Gastrocnemius medialis (tissue), 4 donors: ENCODE measurements around the gene LCLAT1. TPM values are rescaled to one million over a fixed set of nuclear protein-coding genes. Genes with fewer than 3 reads are reported as not detected.

Experiments
- ATAC-seq, 2 donors: fragments of 150-250 bp; one replicate each; pipeline ENCODE4 v1.9.1; 2016
- DNase-seq, 2 donors: peaks; one replicate each; pipeline ENCODE4 v3.0.0-alpha.2; 2019
- H3K27ac ChIP-seq, 4 donors: fragments of 200-600 bp; sonication (generic); 1 replicate in 1 of 4; 2 replicates in 3 of 4; pipeline ENCODE4 v1.5.1; 2016 to 2018; ENCODE audit warnings: mild to moderate bottlenecking in 2 of 4, moderate library complexity in 1 of 4
- H3K27me3 ChIP-seq, 3 donors: fragments of 200-600 bp; sonication (generic) in 2 of 3; 1 replicate in 1 of 3; 2 replicates in 2 of 3; pipeline versions ENCODE4 v1.5.1 to v1.6.0; 2016 to 2019; ENCODE audit warnings: mild to moderate bottlenecking in 1 of 3, moderate library complexity in 1 of 3
- H3K36me3 ChIP-seq, 2 donors: fragments of 200-600 bp; sonication (generic) in 1 of 2; one replicate each; pipeline ENCODE4 v1.5.1; 2017 to 2018
- H3K4me1 ChIP-seq, 2 donors: fragments of 200-600 bp; sonication (generic) in 1 of 2; one replicate each; pipeline ENCODE4 v1.5.1; 2016 to 2017; ENCODE audit warnings: mild to moderate bottlenecking in 2 of 2
- H3K4me3 ChIP-seq, 4 donors: fragments of 200-600 bp; sonication (generic) in 3 of 4; 1 replicate in 1 of 4; 2 replicates in 3 of 4; pipeline ENCODE4 v1.5.1; 2016 to 2019; ENCODE audit warnings: mild to moderate bottlenecking in 2 of 4
- H3K9me3 ChIP-seq, 3 donors: fragments of 200-600 bp; sonication (generic) in 2 of 3; 1 replicate in 1 of 3; 2 replicates in 2 of 3; pipeline ENCODE4 v1.5.1; 2016 to 2019
- POLR2A ChIP-seq, 2 donors: fragments of 450-650 bp; IDR thresholded peaks; one replicate each; pipeline ENCODE4 v1.6.1; 2017; ENCODE audit warnings: antibody characterized with exemption in 2 of 2, mild to moderate bottlenecking in 2 of 2, moderate library complexity in 2 of 2
- in situ Hi-C, 4 donors: fragments of 200-750 bp; cut with MboI; loops; one replicate each; pipeline versions ENCODE4 v1.15.0 to v1.8.0; 2017; ENCODE audit warnings: low sequenced_read_pairs in 4 of 4
- intact Hi-C: fragments of 100-400 bp; cut with DNase I; formaldehyde crosslinking; loops from one replicate; pipeline ENCODE4 v1.15.1; 2023; ENCODE audit warnings: low total_unique reads
- total RNA-seq, 4 donors: library from RNA; depleted of rRNA; stranded (reverse); fragments of >200 nt; gene quantifications; one replicate each; pipeline versions ENCODE4 v1.1.0 to v1.2.3, GENCODE V29; 2016
- TF ChIP-seq, protein P1 (sequence below), 5 experiments: fragments of 450-650 bp in 3 of 5; fragments of 200-600 bp in 2 of 5; sonication (generic) in 2 of 5; IDR thresholded peaks in 4 of 5; conservative IDR thresholded peaks in 1 of 5; 1 replicate in 4 of 5; 2 replicates in 1 of 5; pipeline ENCODE4 v1.5.1; 2016 to 2019; ENCODE audit warnings: antibody characterized with exemption in 5 of 5, mild to moderate bottlenecking in 3 of 5, moderate library complexity in 3 of 5

Gene LCLAT1
- total RNA-seq, 4 donors from 2014 or later, result 4.3 to 14.5 (median 11.3) TPM

DNA sequence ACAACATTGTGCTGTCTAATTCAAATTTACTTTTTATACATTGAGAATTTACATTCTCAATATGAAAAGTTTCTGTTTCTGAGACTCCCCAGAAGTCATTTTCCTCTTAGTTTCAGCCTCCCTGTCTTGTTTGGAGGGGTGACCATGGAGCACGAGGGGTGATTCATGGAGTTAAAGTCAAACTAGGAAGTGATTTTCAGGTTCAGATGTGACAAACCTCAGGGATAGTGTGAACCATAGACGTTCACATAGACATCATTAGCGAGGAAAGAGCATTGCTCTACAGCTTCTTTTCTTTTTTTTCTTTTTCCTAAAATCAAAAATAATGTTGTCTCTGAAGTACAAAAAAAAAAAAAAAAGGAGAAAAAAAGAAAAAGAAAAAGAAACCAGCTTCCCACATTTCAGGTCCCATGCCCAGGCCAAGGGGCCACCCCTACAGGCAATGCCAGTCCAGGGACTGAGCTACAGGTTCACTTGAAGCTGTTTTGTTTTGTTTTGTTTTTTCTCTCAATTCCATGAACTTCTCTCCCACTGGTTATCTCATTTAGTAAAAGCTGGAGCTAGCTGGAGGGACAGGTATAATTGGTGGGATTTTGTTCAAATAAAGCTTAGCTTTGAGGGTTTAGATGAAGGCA is 18.1 kb upstream of the LCLAT1 start:
- intact Hi-C loops (no loop called here), in situ Hi-C loops (no loop called here)
- ATAC-seq (no peak), DNase-seq (no peak)
- Histone ChIP-seq H3K27ac (no peak overlapping the region), H3K4me1 (no peaks in the 10 kb centered on the region), H3K27me3 (no peaks in the 10 kb centered on the region), H3K36me3 (no peaks in the 10 kb centered on the region), H3K9me3 (no peaks in the 10 kb centered on the region), H3K4me3 (no peak overlapping the region)
- TF ChIP-seq, protein P1, sequence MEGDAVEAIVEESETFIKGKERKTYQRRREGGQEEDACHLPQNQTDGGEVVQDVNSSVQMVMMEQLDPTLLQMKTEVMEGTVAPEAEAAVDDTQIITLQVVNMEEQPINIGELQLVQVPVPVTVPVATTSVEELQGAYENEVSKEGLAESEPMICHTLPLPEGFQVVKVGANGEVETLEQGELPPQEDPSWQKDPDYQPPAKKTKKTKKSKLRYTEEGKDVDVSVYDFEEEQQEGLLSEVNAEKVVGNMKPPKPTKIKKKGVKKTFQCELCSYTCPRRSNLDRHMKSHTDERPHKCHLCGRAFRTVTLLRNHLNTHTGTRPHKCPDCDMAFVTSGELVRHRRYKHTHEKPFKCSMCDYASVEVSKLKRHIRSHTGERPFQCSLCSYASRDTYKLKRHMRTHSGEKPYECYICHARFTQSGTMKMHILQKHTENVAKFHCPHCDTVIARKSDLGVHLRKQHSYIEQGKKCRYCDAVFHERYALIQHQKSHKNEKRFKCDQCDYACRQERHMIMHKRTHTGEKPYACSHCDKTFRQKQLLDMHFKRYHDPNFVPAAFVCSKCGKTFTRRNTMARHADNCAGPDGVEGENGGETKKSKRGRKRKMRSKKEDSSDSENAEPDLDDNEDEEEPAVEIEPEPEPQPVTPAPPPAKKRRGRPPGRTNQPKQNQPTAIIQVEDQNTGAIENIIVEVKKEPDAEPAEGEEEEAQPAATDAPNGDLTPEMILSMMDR (IDR thresholded peaks at IDR 0.05 in 4 of 5, conservative IDR thresholded peaks at IDR 0.05 in 1 of 5), result no peak
- TF ChIP-seq POLR2A (IDR thresholded peaks at IDR 0.05), result no peak

DNA sequence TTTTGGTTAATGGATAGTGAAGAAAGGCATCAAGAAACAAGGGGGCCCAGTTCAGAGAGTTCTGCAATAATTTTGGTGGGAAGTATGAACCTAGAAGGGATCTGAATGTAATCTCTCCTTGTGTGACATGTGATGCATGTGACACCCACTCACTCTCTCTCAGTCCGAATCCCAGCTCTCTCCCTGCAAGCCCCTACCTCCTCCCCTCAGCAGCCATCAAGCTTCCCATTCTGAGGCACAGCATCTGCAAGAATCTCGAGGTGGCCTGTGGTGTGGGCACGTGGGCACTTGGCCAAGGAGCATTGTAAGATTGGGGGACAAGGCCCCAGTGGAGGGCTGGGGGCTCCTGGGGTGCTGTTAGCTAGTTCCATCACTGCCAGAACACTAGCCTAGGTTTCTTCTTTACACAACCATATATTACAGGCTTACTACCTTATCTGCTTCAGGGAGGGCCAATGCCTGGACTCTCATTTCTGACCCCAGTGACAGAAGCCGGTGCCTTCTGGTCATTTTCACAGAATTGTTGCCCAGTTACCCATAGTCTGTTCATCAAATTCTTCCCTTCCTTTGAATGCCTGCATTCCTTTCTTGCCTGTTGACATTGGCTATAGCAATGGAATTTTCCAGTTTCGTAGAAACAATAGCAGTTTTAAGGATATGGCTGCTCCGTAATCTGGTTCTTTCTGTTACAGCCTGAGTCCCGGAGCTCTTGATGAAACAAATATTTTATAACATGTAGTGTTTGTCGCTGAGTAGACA is 13.3 kb upstream of the LCLAT1 start:
- Histone ChIP-seq H3K36me3 (no peaks in the 10 kb centered on the region), H3K4me3 (no peak overlapping the region), H3K9me3 (no peaks in the 10 kb centered on the region), H3K27me3 (no peaks in the 10 kb centered on the region), H3K4me1 (peaks cover 8% of the 10 kb centered on the region in 2 donors), H3K27ac (no peak overlapping the region)
- DNase-seq (no peak), ATAC-seq (no peak)
- in situ Hi-C loops (no loop called here), intact Hi-C loops (no loop called here)
- TF ChIP-seq, protein P1 (IDR thresholded peaks at IDR 0.05 in 4 of 5, conservative IDR thresholded peaks at IDR 0.05 in 1 of 5), result no peak
- no peak for TF ChIP-seq POLR2A (IDR thresholded peaks at IDR 0.05)

DNA sequence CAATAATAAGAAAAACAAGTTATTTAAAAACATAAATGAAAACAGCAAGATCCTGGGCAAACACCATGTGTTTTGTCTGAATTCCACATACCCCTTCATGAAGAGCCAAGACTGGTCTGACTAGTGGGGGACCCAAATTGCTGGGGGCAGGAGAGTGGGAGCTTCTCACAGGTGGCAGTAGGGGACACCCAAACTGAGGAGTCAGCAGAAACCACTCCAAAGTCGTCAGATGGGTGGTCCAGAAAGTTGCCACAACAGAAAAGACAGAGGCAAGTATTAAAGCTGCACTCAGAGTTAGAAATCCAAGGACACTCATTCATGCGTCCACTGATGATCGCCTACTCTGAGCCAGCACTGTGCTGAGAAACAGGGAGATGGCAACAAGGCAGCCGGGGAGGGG is 12.3 kb upstream of the LCLAT1 start:
- intact Hi-C loops (no loop called here), in situ Hi-C loops (no loop called here)
- no peaks in the 10 kb centered on the region for H3K27me3 ChIP-seq
- no peak for DNase-seq
- TF ChIP-seq, protein P1 (IDR thresholded peaks at IDR 0.05 in 4 of 5, conservative IDR thresholded peaks at IDR 0.05 in 1 of 5), result no peak
- TF ChIP-seq POLR2A (IDR thresholded peaks at IDR 0.05), result no peak
- H3K36me3 ChIP-seq, result no peaks in the 10 kb centered on the region
- no peak overlapping the region for H3K27ac ChIP-seq
- no peak overlapping the region for H3K4me3 ChIP-seq
- ATAC-seq, result no peak
- no peaks in the 10 kb centered on the region for H3K9me3 ChIP-seq
- peaks cover 8% of the 10 kb centered on the region in 2 donors for H3K4me1 ChIP-seq

DNA sequence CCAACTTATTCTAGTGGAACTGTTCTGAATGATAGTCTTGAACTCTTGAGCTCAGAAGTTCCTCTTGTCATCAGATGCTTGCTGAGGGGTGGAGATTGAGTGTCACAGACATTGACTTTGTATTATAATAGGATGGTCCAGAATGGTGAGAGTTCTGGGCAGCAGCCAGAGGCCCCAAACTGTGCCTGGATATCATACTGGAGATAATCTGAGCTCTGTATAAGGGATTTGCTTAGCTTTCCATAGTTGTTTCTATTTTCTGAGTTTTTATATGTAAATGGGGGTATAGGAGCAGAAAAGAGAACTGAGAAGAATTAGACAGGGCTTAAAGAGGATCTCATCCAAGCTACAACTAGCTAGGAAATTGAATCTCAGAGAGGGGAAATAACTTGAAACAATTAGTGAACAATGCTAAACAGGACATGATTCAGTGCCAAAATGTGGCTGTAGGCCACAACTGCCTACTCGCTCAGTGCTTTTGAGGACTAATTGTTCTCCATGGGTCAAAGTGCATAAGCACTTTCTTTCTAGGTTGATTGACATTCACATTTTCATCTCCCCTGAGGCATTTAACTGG is 10.1 kb upstream of the LCLAT1 start:
- H3K9me3 ChIP-seq, result no peaks in the 10 kb centered on the region
- no peak for DNase-seq
- no peak for TF ChIP-seq POLR2A (IDR thresholded peaks at IDR 0.05)
- TF ChIP-seq, protein P1 (IDR thresholded peaks at IDR 0.05 in 4 of 5, conservative IDR thresholded peaks at IDR 0.05 in 1 of 5), result no peak
- intact Hi-C loops (no loop called here), in situ Hi-C loops (no loop called here)
- H3K4me1 ChIP-seq, result peaks cover 8% of the 10 kb centered on the region in 2 donors
- ATAC-seq, result no peak
- H3K27ac ChIP-seq, result peak overlapping the region in 3 of 4 donors; percentile 38 to 57 (median 41)
- H3K36me3 ChIP-seq, result no peaks in the 10 kb centered on the region
- no peaks in the 10 kb centered on the region for H3K27me3 ChIP-seq
- no peak overlapping the region for H3K4me3 ChIP-seq
